OCI-LY7 (cell line): Measurements from ENCODE around the gene CDC6. TPM values are rescaled to one million over a fixed set of nuclear protein-coding genes. Genes with fewer than 3 reads are reported as not detected.

Experiments used
- BruUV-seq: library from RNA; stranded (reverse); fragments of 400-500 nt; replicated peaks from 2 replicates; lab custom pipeline; 2021; lab: Mats Ljungman, UMichigan
- CTCF ChIA-PET: fragments of 300-600 bp; sonication (Branson Sonifier 250); formaldehyde crosslinking; loops from one replicate; lab custom pipeline; 2022; ENCODE audit warnings: antibody characterized with exemption; ENCODE audit not compliant: unreplicated experiment; lab: Charles Lee
- POLR2A ChIA-PET: fragments of 300-600 bp; sonication (Branson Sonifier 250); formaldehyde crosslinking; loops from one replicate; lab custom pipeline; 2022; ENCODE audit warnings: antibody characterized with exemption; lab: Charles Lee
- DNase-seq: peaks from one replicate; pipeline ENCODE4 v3.0.0-alpha.2; 2015; ENCODE audit warnings: low spot score
- H2AFZ ChIP-seq: fragments of 200-600 bp; sonication (generic), shearing (Covaris generic); 2 replicates; pipeline ENCODE4 v1.6.1; 2014; ENCODE audit warnings: mild to moderate bottlenecking, antibody characterized with exemption, low read length, moderate library complexity
- H3K27ac ChIP-seq: fragments of 200-600 bp; sonication (generic); 2 replicates; pipeline ENCODE4 v1.5.1; 2014; ENCODE audit warnings: mixed run types, low read depth, mild to moderate bottlenecking, moderate library complexity, low read length, inconsistent platforms; ENCODE audit not compliant: poor library complexity, severe bottlenecking
- H3K36me3 ChIP-seq: fragments of 200-600 bp; sonication (generic); 2 replicates; pipeline ENCODE4 v1.6.1; 2014; ENCODE audit warnings: mild to moderate bottlenecking, antibody characterized with exemption, low read length, moderate library complexity, mixed read lengths; ENCODE audit not compliant: insufficient read depth
- H3K4me1 ChIP-seq: fragments of 200-600 bp; sonication (generic); 2 replicates; pipeline ENCODE4 v1.5.1; 2014; ENCODE audit warnings: mild to moderate bottlenecking, low read length; ENCODE audit not compliant: insufficient read depth, poor library complexity, severe bottlenecking
- H3K4me2 ChIP-seq: fragments of 200-600 bp; sonication (generic); 2 replicates; pipeline ENCODE4 v1.6.1; 2014; ENCODE audit warnings: mild to moderate bottlenecking, low read length
- H3K4me3 ChIP-seq: fragments of 200-600 bp; sonication (generic); 2 replicates; pipeline ENCODE4 v1.5.1; 2014; ENCODE audit warnings: mild to moderate bottlenecking, low read depth, low read length; ENCODE audit not compliant: poor library complexity, severe bottlenecking
- H3K79me2 ChIP-seq: fragments of 200-600 bp; sonication (generic); 2 replicates; pipeline ENCODE4 v1.6.1; 2016; ENCODE audit warnings: low read depth, mild to moderate bottlenecking, low read length, moderate library complexity, mixed read lengths; ENCODE audit not compliant: insufficient read depth
- H3K9me2 ChIP-seq: fragments of 200-600 bp; sonication (generic); 2 replicates; pipeline ENCODE4 v1.6.1; 2016; ENCODE audit warnings: mild to moderate bottlenecking, low read length, mixed read lengths; ENCODE audit not compliant: insufficient read depth
- H3K9me3 ChIP-seq: fragments of 200-600 bp; sonication (generic); 2 replicates; pipeline ENCODE4 v1.6.1; 2014; ENCODE audit warnings: mild to moderate bottlenecking, mixed run types, low read length, mixed read lengths
- H4K20me1 ChIP-seq: fragments of 200-600 bp; sonication (generic); 2 replicates; pipeline ENCODE4 v1.6.1; 2014; ENCODE audit warnings: mild to moderate bottlenecking, antibody characterized with exemption, low read length, moderate library complexity, mixed read lengths; ENCODE audit not compliant: insufficient read depth
- EZH2phosphoT487 ChIP-seq: fragments of 200-600 bp; sonication (generic); IDR thresholded peaks from 2 replicates; pipeline ENCODE4 v1.6.1; 2018; ENCODE audit warnings: low read depth, borderline replicate concordance, mild to moderate bottlenecking, mixed run types, antibody characterized with exemption, low read length, moderate library complexity, mixed read lengths
- intact Hi-C: fragments of 100-400 bp; cut with micrococcal nuclease; formaldehyde crosslinking; loops from one replicate; pipeline ENCODE4 v1.10.0; 2022; ENCODE audit not compliant: unreplicated experiment
- total RNA-seq, 2 experiments: library from RNA; depleted of rRNA in 1 of 2; stranded (reverse); fragments of >200 nt in 1 of 2; shearing (Covaris generic) in 1 of 2; gene quantifications; 2 replicates each; pipeline ENCODE4 v1.2.3, GENCODE V29; 2014 to 2022
- TF ChIP-seq, protein P1 (sequence below): fragments of 200-600 bp; sonication (generic); conservative IDR thresholded peaks from 2 replicates; pipeline ENCODE4 v1.5.1; 2014; ENCODE audit warnings: mild to moderate bottlenecking, antibody characterized with exemption, low read length, moderate library complexity, mixed read lengths

The CDC6 gene
- total RNA-seq, 2 experiments from 2014 or later = 75.2 to 132 TPM

DNA sequence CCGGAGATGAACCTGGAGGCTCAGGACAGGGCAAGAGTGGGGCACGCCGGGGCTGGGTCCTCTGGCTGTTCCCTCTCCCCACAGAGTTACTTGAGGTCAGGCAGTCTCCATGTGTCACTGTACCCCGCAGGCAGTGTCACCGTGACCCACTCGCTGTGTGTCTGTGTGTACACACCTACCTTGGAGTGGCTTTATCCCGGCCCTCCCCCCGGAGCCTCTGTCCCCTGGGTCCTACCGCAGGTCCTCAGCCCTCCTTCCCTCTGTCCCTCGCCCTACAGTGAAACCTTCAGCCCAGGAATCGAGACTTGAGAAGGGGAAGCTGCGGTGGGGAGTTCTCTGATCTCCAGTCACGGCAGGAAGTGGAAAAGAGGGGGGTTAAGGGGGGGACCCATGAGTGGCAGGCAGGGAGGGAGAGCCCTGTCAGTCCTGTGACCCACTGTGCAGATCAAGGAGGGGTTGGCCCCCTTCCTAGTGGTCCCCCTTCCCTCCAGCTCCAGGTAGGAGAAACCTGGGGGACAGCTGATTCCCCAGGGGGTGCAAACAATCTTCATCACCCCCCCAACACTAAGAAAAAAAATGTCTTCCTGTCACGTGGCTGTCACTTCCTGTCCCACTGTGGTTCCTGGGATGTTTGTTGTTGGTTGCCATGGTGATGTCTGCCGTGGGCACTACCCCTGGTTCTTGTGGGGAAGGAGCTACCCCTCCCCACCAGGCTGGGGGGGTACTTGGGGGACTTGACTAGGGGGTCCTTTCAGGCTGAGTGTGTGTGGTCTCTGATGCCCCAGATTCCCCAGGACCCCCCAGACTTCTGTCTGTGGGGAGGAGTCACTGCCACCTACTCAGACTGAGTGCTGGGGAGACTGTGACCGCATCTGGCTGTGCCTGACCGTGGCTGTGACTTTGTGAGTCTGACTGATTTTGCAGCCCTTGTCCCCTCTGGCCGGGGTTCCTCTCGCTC, 35.0 kb downstream of the CDC6 start:
- Histone ChIP-seq H3K4me3 (peak overlapping the region; percentile 56), H3K4me1 (peaks cover 82% of the 10 kb centered on the region), H2AFZ (peak overlapping the region; percentile 43; the same call in 1 of the 2 replicates), H3K4me2 (peak overlapping the region; percentile 79), H4K20me1 (peaks cover 23% of the 10 kb centered on the region), H3K79me2 (no peaks in the 10 kb centered on the region), H3K9me3 (no peaks in the 10 kb centered on the region), H3K27ac (peak overlapping the region; percentile 32), H3K36me3 (no peaks in the 10 kb centered on the region), H3K9me2 (no peaks in the 10 kb centered on the region)
- peak; percentile 90 for DNase-seq
- no TSS peak for BruUV-seq
- CTCF ChIA-PET = interaction anchor here (0.6 kb wide), 2 partner anchors 28 to 1594 kb away, joined by 3 read pairs; no protein-coding TSS in a partner anchor
- POLR2A ChIA-PET = interaction anchor here (0.6 to 1.0 kb wide), 3 partner anchors 17 to 210 kb away, joined by 3 to 5 read pairs (median 3); no protein-coding TSS in a partner anchor
- intact Hi-C loops = loop anchor here (1.0 kb wide), 1 partner anchor 19 kb away; no protein-coding TSS in a partner anchor
- TF ChIP-seq, protein P1, sequence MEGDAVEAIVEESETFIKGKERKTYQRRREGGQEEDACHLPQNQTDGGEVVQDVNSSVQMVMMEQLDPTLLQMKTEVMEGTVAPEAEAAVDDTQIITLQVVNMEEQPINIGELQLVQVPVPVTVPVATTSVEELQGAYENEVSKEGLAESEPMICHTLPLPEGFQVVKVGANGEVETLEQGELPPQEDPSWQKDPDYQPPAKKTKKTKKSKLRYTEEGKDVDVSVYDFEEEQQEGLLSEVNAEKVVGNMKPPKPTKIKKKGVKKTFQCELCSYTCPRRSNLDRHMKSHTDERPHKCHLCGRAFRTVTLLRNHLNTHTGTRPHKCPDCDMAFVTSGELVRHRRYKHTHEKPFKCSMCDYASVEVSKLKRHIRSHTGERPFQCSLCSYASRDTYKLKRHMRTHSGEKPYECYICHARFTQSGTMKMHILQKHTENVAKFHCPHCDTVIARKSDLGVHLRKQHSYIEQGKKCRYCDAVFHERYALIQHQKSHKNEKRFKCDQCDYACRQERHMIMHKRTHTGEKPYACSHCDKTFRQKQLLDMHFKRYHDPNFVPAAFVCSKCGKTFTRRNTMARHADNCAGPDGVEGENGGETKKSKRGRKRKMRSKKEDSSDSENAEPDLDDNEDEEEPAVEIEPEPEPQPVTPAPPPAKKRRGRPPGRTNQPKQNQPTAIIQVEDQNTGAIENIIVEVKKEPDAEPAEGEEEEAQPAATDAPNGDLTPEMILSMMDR = no peak
- no peak for TF ChIP-seq EZH2phosphoT487

DNA sequence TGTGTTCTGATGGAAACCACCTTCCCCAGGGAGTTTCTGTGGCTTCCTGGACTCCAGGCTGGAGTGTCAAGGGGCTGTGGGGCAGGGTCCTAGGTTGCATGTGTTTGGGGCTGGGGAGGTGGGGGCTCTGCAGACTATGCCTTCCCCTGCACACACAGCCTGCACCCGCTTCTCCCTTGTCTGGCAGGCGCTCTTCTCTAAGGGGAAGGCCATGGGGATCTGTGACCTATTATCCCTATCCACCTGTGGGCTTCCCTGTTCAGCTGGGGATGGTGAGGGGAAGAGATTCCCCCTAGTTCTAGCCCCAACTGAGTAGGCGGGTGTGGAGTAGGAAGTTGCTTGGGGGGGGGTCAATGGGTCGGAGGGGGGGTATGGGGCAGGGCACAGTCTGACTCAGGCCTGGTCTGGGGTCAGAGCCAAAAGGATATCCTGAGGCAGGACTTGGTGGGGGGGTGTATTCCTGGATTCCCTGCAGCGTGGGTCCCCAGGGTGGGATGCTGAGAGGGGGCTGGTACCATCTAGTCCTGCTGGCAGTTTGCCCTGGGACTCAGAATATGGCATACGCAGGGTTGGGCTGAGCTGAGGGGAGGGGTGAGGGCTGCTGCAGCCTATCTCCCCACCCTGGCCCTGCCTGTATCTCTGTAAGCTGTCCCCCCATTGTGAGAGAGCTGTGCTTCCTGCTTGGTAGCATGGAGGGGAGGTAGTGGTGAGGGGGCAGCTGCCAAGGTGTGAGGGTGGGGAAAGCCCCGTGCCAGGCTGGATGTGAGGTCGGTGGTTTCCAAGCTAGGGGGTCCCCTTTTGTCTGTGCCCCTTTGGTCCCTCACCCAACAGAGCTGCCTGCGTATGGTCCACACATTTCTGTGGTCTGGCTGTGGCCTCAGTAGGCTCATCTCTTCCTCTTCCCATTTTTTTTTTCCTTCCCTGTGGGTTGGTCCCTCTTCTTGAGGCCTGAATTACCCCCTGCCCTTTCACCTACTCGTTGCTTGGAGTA, 36.0 kb downstream of the CDC6 start:
- Histone ChIP-seq H3K9me2 (no peaks in the 10 kb centered on the region), H3K4me1 (peaks cover 82% of the 10 kb centered on the region), H2AFZ (no peak overlapping the region), H3K9me3 (no peaks in the 10 kb centered on the region), H3K27ac (peak overlapping the region; percentile 32), H3K36me3 (no peaks in the 10 kb centered on the region), H3K4me3 (peak overlapping the region; percentile 56), H3K79me2 (no peaks in the 10 kb centered on the region), H4K20me1 (peaks cover 23% of the 10 kb centered on the region), H3K4me2 (peak overlapping the region; percentile 79)
- DNase-seq = no peak
- TF ChIP-seq, protein P1 = no peak
- no peak for TF ChIP-seq EZH2phosphoT487
- BruUV-seq = no TSS peak
- CTCF ChIA-PET = interaction anchor here (0.6 to 1.0 kb wide), 2 partner anchors 18 to 1595 kb away, joined by 3 read pairs; no protein-coding TSS in a partner anchor
- POLR2A ChIA-PET = interaction anchor here (1.6 kb wide), 1 partner anchor 10 kb away, joined by 4 read pairs; no protein-coding TSS in a partner anchor
- intact Hi-C loops = no loop called here
